K562 (cell line): ENCODE data around the gene SOBP. TPM values are rescaled to one million over a fixed set of nuclear protein-coding genes. Genes with fewer than 3 reads are reported as not detected.

Experiments
- ATAC-seq: fragments of 200-7000 bp; cut with Tn5 transposase; 3 replicates; pipeline ENCODE4 v1.9.1; 2020; ENCODE audit warnings: moderate library complexity
- BruUV-seq: library from RNA; stranded (reverse); fragments of 400-500 nt; replicated peaks from 2 replicates; lab custom pipeline; 2021; lab: Mats Ljungman, UMichigan
- CTCF ChIA-PET: fragments of 300-600 bp; formaldehyde crosslinking; extraction: SDS; loops from one replicate; lab custom pipeline; 2021; ENCODE audit warnings: low intra/inter-chr PET ratio; lab: Yijun Ruan, JAX
- POLR2A ChIA-PET: fragments of 300-600, 350-650 bp; sonication (Branson Sonifier 250); formaldehyde crosslinking; extraction: SDS; loops from one replicate; lab custom pipeline; 2021; ENCODE audit warnings: antibody characterized with exemption, inconsistent platforms; lab: Yijun Ruan, JAX
- DNase-seq, 4 experiments: peaks; one replicate each; pipeline versions ENCODE4 v3.0.0 to v3.0.0-alpha.2; 2011 to 2018; ENCODE audit warnings: low spot score in 3 of 4, mixed read lengths in 3 of 4; ENCODE audit errors: extremely low read depth in 1 of 4
- FAIRE-seq: peaks from 2 replicates; lab custom pipeline; 2011; peaks lifted over from hg19 to GRCh38; lab: Jason Lieb, UNC
- H2AFZ ChIP-seq: 2 replicates; pipeline ENCODE4 v1.6.0; 2011; ENCODE audit warnings: low read depth, low read length, control low read depth, inconsistent platforms
- H3K27ac ChIP-seq: fragments of 200-600 bp; 3 replicates; pipeline ENCODE4 v1.8.0; 2011; ENCODE audit warnings: low read depth, mild to moderate bottlenecking, control low read depth, inconsistent platforms, low read length, moderate library complexity, mixed read lengths; ENCODE audit errors: extremely low read depth
- H3K27me3 ChIP-seq, 2 experiments: fragments of 300-600 bp in 1 of 2; 2 replicates in 1 of 2; 3 replicates in 1 of 2; pipeline versions ENCODE4 v1.6.0 to v1.8.0; 2011; ENCODE audit warnings: inconsistent platforms in 2 of 2, low read length in 2 of 2, mild to moderate bottlenecking in 1 of 2, mixed read lengths in 1 of 2, moderate library complexity in 1 of 2; ENCODE audit not compliant: control insufficient read depth in 2 of 2, insufficient read depth in 2 of 2
- H3K36me3 ChIP-seq: fragments of 300-600 bp; 3 replicates; pipeline ENCODE4 v1.8.0; 2011; ENCODE audit warnings: mild to moderate bottlenecking, low read length, inconsistent platforms; ENCODE audit not compliant: control insufficient read depth, insufficient read depth
- H3K4me1 ChIP-seq, 2 experiments: fragments of 200-600 bp in 1 of 2; replicated peaks in 1 of 2; 2 replicates in 1 of 2; 3 replicates in 1 of 2; pipeline versions ENCODE4 v1.5.1 to v1.8.0; 2011; ENCODE audit warnings: inconsistent platforms in 2 of 2, low read length in 2 of 2, mild to moderate bottlenecking in 1 of 2, mixed read lengths in 1 of 2, moderate library complexity in 1 of 2; ENCODE audit not compliant: control insufficient read depth in 2 of 2, insufficient read depth in 2 of 2
- H3K4me2 ChIP-seq: 2 replicates; pipeline ENCODE4 v1.6.1; 2011; ENCODE audit warnings: low read length, control low read depth, inconsistent platforms, mixed read lengths; ENCODE audit not compliant: insufficient read depth
- H3K4me3 ChIP-seq: fragments of 200-600 bp; sonication (generic), shearing (Covaris generic); 2 replicates; pipeline ENCODE4 v1.5.1; 2016; ENCODE audit warnings: control low read depth, inconsistent platforms
- H3K79me2 ChIP-seq: fragments of 200-600 bp; 3 replicates; pipeline ENCODE4 v1.8.0; 2011; ENCODE audit warnings: low read length, inconsistent platforms; ENCODE audit not compliant: control insufficient read depth, insufficient read depth
- H3K9ac ChIP-seq, 2 experiments: 2 replicates each; pipeline versions ENCODE4 v1.6.0 to v1.6.1; 2011; ENCODE audit warnings: low read depth in 2 of 2, low read length in 2 of 2, control low read depth in 1 of 2, inconsistent platforms in 1 of 2, mild to moderate bottlenecking in 1 of 2, mixed read lengths in 1 of 2; ENCODE audit not compliant: insufficient read depth in 1 of 2
- H3K9me1 ChIP-seq: one replicate; pipeline ENCODE4 v1.6.0; 2011; ENCODE audit warnings: inconsistent platforms, mild to moderate bottlenecking, low read length, moderate library complexity; ENCODE audit not compliant: control insufficient read depth, insufficient read depth
- H3K9me3 ChIP-seq: replicated peaks from 2 replicates; pipeline ENCODE4 v1.5.1; 2011; ENCODE audit warnings: low read depth, low read length, inconsistent platforms; ENCODE audit not compliant: control insufficient read depth, insufficient read depth
- H4K20me1 ChIP-seq: replicated peaks from 2 replicates; pipeline ENCODE4 v1.6.1; 2011; ENCODE audit warnings: low read length, inconsistent platforms, mixed read lengths; ENCODE audit not compliant: control insufficient read depth, insufficient read depth
- ARID2 ChIP-seq: fragments of 450-650 bp; IDR thresholded peaks from 2 replicates; pipeline ENCODE4 v1.6.1; 2017; ENCODE audit warnings: antibody characterized with exemption, mild to moderate bottlenecking
- C11orf30 ChIP-seq: fragments of 450-650 bp; IDR thresholded peaks from 2 replicates; pipeline ENCODE4 v1.6.1; 2016; ENCODE audit warnings: low read depth, mild to moderate bottlenecking
- EP400 ChIP-seq: fragments of 450-650 bp; IDR thresholded peaks from 2 replicates; pipeline ENCODE4 v1.6.1; 2017; ENCODE audit warnings: antibody characterized with exemption, mild to moderate bottlenecking, moderate library complexity
- MYC ChIP-seq, 2 experiments: fragments of 250-450 bp in 1 of 2; sonication (Bioruptor Pico) in 1 of 2; IDR thresholded peaks; 2 replicates each; pipeline versions ENCODE4 v1.5.1 to v1.6.1; 2012 to 2021; ENCODE audit warnings: low read depth in 2 of 2, borderline replicate concordance in 1 of 2, improper control_type of control experiment in 1 of 2, low read length in 1 of 2, mild to moderate bottlenecking in 1 of 2, moderate library complexity in 1 of 2
- RERE ChIP-seq: sonication (generic); formaldehyde crosslinking; IDR thresholded peaks from 2 replicates; pipeline ENCODE4 v1.8.0; 2023; ENCODE audit warnings: missing genetic modification reagents, mild to moderate bottlenecking, borderline replicate concordance
- ZBTB11 ChIP-seq, 3 experiments: fragments of 200-800 bp in 1 of 3; fragments of 250-450 bp in 1 of 3; fragments of 450-650 bp in 1 of 3; sonication (Bioruptor Pico) in 1 of 3; sonication (Bioruptor generic) in 1 of 3; formaldehyde crosslinking in 1 of 3; IDR thresholded peaks; 2 replicates each; pipeline versions ENCODE4 v1.6.1 to v1.8.0; 2016 to 2022; ENCODE audit warnings: mild to moderate bottlenecking in 2 of 3, missing genetic modification characterization in 2 of 3, missing compliant biosample characterization in 1 of 3, moderate library complexity in 1 of 3
- ZNF316 ChIP-seq: fragments of 450-650 bp; IDR thresholded peaks from 2 replicates; pipeline ENCODE4 v1.6.1; 2016
- ZNF347 ChIP-seq: fragments of 450-650 bp; formaldehyde crosslinking; IDR thresholded peaks from 2 replicates; pipeline ENCODE4 v1.4.0; 2020; ENCODE audit warnings: low read depth, mild to moderate bottlenecking, moderate library complexity
- ZNF589 ChIP-seq: fragments of 200-800 bp; sonication (Bioruptor generic); IDR thresholded peaks from 2 replicates; pipeline ENCODE4 v1.6.1; 2016; ENCODE audit warnings: low read depth, missing genetic modification characterization, missing compliant biosample characterization
- ZNF696 ChIP-seq: fragments of 250-450 bp; sonication (Bioruptor Pico); conservative IDR thresholded peaks from 2 replicates; pipeline ENCODE4 v1.4.0; 2020; ENCODE audit warnings: mild to moderate bottlenecking, moderate library complexity
- WGBS: fragments of 100-300 bp; shearing (Covaris generic); methylation state at CpG from one replicate; pipeline ENCODE4 v1.1.6; 2016; ENCODE audit warnings: low coverage, mixed read lengths; ENCODE audit not compliant: insufficient coverage; ENCODE audit errors: missing lambda C conversion rate; 5-methylcytosine and 5-hydroxymethylcytosine counted together
- in situ Hi-C: fragments of 300-500 bp; cut with MboI; formaldehyde crosslinking; loops from 4 replicates; pipeline ENCODE4 v1.15.0; 2018; ENCODE audit warnings: inconsistent platforms, mixed read lengths
- intact Hi-C: fragments of 100-400 bp; cut with micrococcal nuclease; formaldehyde crosslinking; loops from 2 replicates; pipeline ENCODE4 v1.14.2; 2022
- polyA plus RNA-seq, 8 experiments: library from polyadenylated mRNA; depleted of rRNA in 4 of 8; stranded (reverse) in 5 of 8; unstranded in 3 of 8; fragments of >200 nt; fragmentation: Nextera tagmentation in 2 of 8; fragmentation: Illumina TruSeq in 1 of 8; extraction: Ambion mirVana in 2 of 8; extraction: Trizol in 1 of 8; gene quantifications; 2 replicates each; pipeline versions ENCODE4 v1.2.1 to v1.2.3, GENCODE V29; 2011 to 2014; ENCODE audit warnings: inconsistent platforms in 1 of 8, missing spikeins in 1 of 8
- total RNA-seq, 7 experiments: library from RNA; depleted of rRNA in 6 of 7; stranded (reverse); fragments of >200 nt in 6 of 7; fragmentation: Illumina TruSeq in 2 of 7; extraction: Trizol in 2 of 7; gene quantifications; 2 replicates each; pipeline versions ENCODE4 v1.2.1 to v1.2.3, GENCODE V29; 2011 to 2021; ENCODE audit warnings: low replicate concordance in 1 of 7

SOBP gene
- total and polyA plus RNA-seq, 9 of the 15 experiments (the other 6 are each of a cell fraction or from before 2014, with no cell fraction given): 0.16 TPM; not detected in 8

DNA sequence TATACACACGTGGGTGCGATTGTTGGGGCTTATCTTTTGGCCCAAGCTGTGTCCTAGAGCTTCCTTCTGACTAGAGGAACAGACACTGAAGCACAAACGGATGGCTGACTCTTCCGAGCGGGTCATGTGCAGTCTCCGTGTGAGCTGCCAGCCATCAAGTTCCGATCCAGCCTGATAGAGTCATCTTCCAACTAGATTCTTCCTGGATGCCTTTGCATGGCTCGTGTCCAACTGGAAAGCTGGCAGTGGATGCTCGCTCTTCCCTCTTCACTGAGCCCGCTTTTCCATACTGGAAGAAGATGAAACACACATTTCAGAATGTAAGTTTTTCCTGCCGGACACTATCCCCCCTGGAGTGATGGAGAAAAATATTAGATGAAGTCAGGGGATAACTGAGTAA, 186.1 kb downstream of the SOBP start (continued):
- TF ChIP-seq RERE (CRISPR knock-in tag) (no peak), ZNF589 (CRISPR knock-in tag) (no peak), MYC (IDR thresholded peaks at IDR 0.05; ENCODE audit: low read depth, low read length) (no peak), MYC (CRISPR knock-in tag; IDR thresholded peaks at IDR 0.05; ENCODE audit: borderline replicate concordance, low read depth) (no peak)

GRCh38 chr6:107677399-107677798, 187.5 kb downstream of the SOBP start:
- Histone ChIP-seq H3K27me3 (peaks cover 10 to 35% of the 10 kb centered on the region in 2 experiments), H3K9me3 (no peaks in the 10 kb centered on the region), H3K79me2 (no peaks in the 10 kb centered on the region), H4K20me1 (no peaks in the 10 kb centered on the region), H3K4me1 (peaks cover 0 to 5% of the 10 kb centered on the region in 2 experiments; a peak in 2 of 5 replicates), H3K9ac (no peak overlapping the region), H2AFZ (no peak overlapping the region), H3K4me3 (no peak overlapping the region), H3K36me3 (no peaks in the 10 kb centered on the region), H3K4me2 (no peak overlapping the region), H3K27ac (no peak overlapping the region), H3K9me1 (no peaks in the 10 kb centered on the region)
- ChIA-PET POLR2A (no interaction called here), CTCF (no interaction called here)
- intact Hi-C loops (loop anchor here (5.0 to 10.0 kb wide), 3 partner anchors 190 to 367 kb away; no protein-coding TSS in a partner anchor), in situ Hi-C loops (no loop called here)
- DNase-seq: no peak
- FAIRE-seq: no peak
- no TSS peak for BruUV-seq
- no peak for TF ChIP-seq ZNF696
- TF ChIP-seq ARID2: no peak
- peak; percentile 47; the same call in 1 of the 2 replicates for TF ChIP-seq C11orf30
- TF ChIP-seq ZBTB11 (CRISPR knock-in tag; IDR thresholded peaks at IDR 0.05): no peak
- peak; percentile 62 for TF ChIP-seq ZNF316
- no peak for TF ChIP-seq EP400
- TF ChIP-seq ZNF347 (CRISPR knock-in tag): no peak
- no peak for ATAC-seq
- WGBS: 0% methylated on average over 1 of the region's 1 CpG
